Esophagus (tissue), 2 donors: ENCODE results near the gene SND1. TPM values are rescaled to one million over a fixed set of nuclear protein-coding genes. Genes with fewer than 3 reads are reported as not detected.

Experiments
- H3K27ac ChIP-seq, 2 donors: one replicate each; pipeline ENCODE4 v1.5.1; 2013; ENCODE audit warnings: low read depth in 2 of 2, mild to moderate bottlenecking in 2 of 2, inconsistent platforms in 1 of 2, low read length in 1 of 2, moderate library complexity in 1 of 2
- H3K27me3 ChIP-seq, 2 donors: one replicate each; pipeline ENCODE4 v1.6.1; 2013; ENCODE audit warnings: low read length in 2 of 2, control low read depth in 1 of 2, mild to moderate bottlenecking in 1 of 2; ENCODE audit not compliant: insufficient read depth in 2 of 2, control insufficient read depth in 1 of 2
- H3K36me3 ChIP-seq, 2 donors: one replicate each; pipeline ENCODE4 v1.6.1; 2013; ENCODE audit warnings: low read length in 1 of 2; ENCODE audit not compliant: control insufficient read depth in 2 of 2, insufficient read depth in 2 of 2
- H3K4me1 ChIP-seq, 2 donors: one replicate each; pipeline ENCODE4 v1.6.1; 2013; ENCODE audit warnings: low read length in 1 of 2; ENCODE audit not compliant: control insufficient read depth in 2 of 2, insufficient read depth in 2 of 2
- H3K4me3 ChIP-seq, 2 donors: one replicate each; pipeline ENCODE4 v1.5.1; 2013; ENCODE audit warnings: low read length in 2 of 2, mild to moderate bottlenecking in 2 of 2, low read depth in 1 of 2, moderate library complexity in 1 of 2
- H3K9me3 ChIP-seq, 2 donors: one replicate each; pipeline ENCODE4 v1.6.1; 2013; ENCODE audit warnings: mild to moderate bottlenecking in 2 of 2, low read depth in 1 of 2, low read length in 1 of 2, moderate library complexity in 1 of 2; ENCODE audit not compliant: control insufficient read depth in 2 of 2, insufficient read depth in 1 of 2
- WGBS, 2 donors: extraction: QIAGEN DNeasy Blood & Tissue Kit; methylation state at CpG; one replicate each; pipeline ENCODE4 v1.1.7; 2013; 5-methylcytosine and 5-hydroxymethylcytosine counted together
- polyA plus RNA-seq, 2 donors: library from polyadenylated mRNA; stranded (reverse); fragments of 200-250 nt; gene quantifications; one replicate each; pipeline ENCODE4 v1.2.3, GENCODE V29; 2013
- donor health status: healthy with polysubstance abuse.
- donor health status: Bipolar disorder and iron deficiency.

SND1 gene
- polyA plus RNA-seq, 2 donors, result 23.1 to 44.4 TPM

DNA sequence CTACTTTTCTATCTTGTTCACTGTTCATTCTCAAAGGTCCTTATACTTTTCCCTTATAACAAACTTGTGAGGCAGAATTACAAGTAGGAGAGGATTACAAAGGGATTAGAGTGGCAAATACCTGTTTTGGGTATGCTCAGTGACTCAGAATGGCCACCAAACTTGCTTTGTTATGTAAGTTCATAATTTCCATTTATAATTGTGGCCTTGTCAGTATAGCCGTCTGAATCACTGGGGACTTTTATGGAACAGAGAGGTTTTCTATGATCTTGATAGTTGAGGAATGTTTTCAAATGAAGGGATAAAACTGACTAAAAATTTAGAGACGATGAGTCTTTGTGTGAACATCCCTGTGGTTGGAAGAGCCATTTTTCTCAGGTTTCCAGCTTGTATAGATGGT is 116.2 kb downstream of the SND1 start:
- 64 to 75% methylated on average over 2 of the region's 2 CpGs for WGBS, 2 donors
- Histone ChIP-seq H3K36me3 (no peaks in the 10 kb centered on the region), H3K4me3 (no peak overlapping the region), H3K4me1 (no peaks in the 10 kb centered on the region), H3K9me3 (no peaks in the 10 kb centered on the region), H3K27ac (no peak overlapping the region), H3K27me3 (no peaks in the 10 kb centered on the region)

GRCh38 chr7:127769137-127769536 is 117.1 kb downstream of the SND1 start:
- Histone ChIP-seq H3K4me3 (no peak overlapping the region), H3K9me3 (no peaks in the 10 kb centered on the region), H3K27me3 (no peaks in the 10 kb centered on the region), H3K36me3 (no peaks in the 10 kb centered on the region), H3K27ac (no peak overlapping the region), H3K4me1 (no peaks in the 10 kb centered on the region)
- whole genome bisulfite sequencing, 2 donors, result 88 to 93% methylated on average over 4 of the region's 4 CpGs

DNA sequence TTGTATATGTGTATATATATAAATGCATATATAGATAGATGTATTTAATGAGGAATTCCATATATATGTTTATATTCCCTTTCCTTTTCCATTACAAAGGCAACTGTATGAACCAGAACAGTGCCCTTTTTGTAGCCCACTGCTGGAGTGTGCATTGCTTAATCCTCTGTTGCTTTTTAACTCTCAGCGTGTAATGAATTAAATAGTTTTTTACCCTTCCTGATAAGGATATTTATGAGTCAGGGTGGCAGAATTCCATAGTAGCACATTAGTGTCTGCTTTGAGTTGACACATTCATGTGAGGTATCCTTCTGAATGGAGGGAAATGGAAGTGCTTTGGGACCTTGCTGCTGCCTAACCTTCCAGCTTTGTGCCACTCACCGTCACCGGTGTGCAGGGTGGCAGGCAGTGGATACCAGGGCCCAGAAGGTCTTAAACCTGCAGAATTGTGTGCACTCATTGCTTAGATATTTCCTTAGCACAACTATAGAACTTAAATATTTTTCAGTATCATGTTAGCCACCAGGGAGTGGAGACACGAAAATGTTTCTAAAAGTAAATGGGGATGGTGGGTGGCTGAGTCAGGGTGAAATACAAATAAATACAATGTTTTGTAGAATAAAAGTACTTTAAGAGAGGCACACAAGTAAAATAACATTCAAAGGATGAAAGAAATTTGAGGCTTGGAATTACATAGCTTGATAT is 117.9 kb downstream of the SND1 start:
- Histone ChIP-seq H3K9me3 (no peaks in the 10 kb centered on the region), H3K27me3 (no peaks in the 10 kb centered on the region), H3K27ac (no peak overlapping the region), H3K36me3 (no peaks in the 10 kb centered on the region), H3K4me1 (no peaks in the 10 kb centered on the region), H3K4me3 (no peak overlapping the region)
- 81 to 88% methylated on average over 4 of the region's 4 CpGs for WGBS, 2 donors

DNA sequence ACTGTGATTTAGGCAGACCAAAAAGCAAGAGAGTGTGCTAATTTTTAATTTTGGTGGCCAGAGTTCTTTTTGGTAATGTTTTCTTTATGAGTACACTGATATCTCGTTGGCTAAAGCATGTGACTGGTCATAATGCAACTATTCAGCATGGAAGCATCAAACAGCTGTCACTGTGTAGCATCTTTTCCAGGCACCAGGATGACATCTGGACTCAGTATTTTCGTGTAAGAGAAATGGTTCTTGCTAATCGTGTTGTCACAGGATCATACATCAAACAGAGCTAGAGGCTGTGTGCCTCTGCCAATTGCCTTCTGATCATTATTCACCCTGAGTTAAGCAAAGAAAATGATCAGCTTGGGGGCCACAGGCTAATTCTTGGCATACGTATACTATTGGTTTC is 118.9 kb downstream of the SND1 start:
- Histone ChIP-seq H3K27ac (no peak overlapping the region), H3K9me3 (no peaks in the 10 kb centered on the region), H3K36me3 (no peaks in the 10 kb centered on the region), H3K4me3 (no peak overlapping the region), H3K4me1 (no peaks in the 10 kb centered on the region), H3K27me3 (no peaks in the 10 kb centered on the region)
- 46 to 59% methylated on average over 4 of the region's 4 CpGs for WGBS, 2 donors

- WGBS, 2 donors, result 85 to 87% methylated on average over 5 of the region's 5 CpGs
- Histone ChIP-seq H3K27ac (no peak overlapping the region), H3K36me3 (no peaks in the 10 kb centered on the region), H3K4me1 (no peaks in the 10 kb centered on the region), H3K9me3 (no peaks in the 10 kb centered on the region), H3K4me3 (no peak overlapping the region), H3K27me3 (no peaks in the 10 kb centered on the region)
Observed at GRCh38 chr7:127771707-127772106, 119.7 kb downstream of the SND1 start.

DNA sequence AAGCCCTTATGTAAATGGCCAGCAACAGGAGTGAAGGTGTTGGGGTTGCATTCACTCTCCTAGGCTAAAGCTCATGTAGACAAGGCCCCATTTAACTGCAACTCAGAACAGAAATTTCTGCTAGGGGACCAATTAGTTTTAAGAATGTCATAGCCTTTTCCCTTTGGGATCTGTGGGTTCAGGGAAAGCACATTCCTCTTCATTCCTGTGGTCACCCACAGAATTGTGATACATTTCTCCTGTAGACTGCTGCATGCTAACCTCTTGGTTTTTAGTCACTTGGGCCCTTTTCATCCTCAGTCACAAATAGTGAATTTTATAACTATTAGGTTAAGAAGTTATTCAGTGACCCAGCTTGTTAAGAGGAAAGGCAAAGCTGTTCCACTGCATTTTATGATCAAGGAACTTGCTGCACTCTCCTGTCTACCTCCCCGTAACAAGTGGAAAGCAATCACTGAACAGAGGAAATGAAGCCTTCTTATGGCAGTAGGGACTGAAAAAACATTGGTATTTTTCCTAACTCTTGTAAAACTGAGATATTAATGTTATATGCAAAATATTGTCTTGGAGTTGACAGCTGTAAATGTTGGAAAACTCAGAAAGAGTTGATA is 124.9 kb downstream of the SND1 start:
- WGBS, 2 donors, result 97 to 100% methylated on average over 1 of the region's 1 CpG
- Histone ChIP-seq H3K27ac (no peak overlapping the region), H3K4me1 (no peaks in the 10 kb centered on the region), H3K4me3 (no peak overlapping the region), H3K36me3 (no peaks in the 10 kb centered on the region), H3K27me3 (no peaks in the 10 kb centered on the region), H3K9me3 (no peaks in the 10 kb centered on the region)

- no peak overlapping the region for H3K4me3 ChIP-seq
- H3K9me3 ChIP-seq, result no peaks in the 10 kb centered on the region
- no peaks in the 10 kb centered on the region for H3K27me3 ChIP-seq
- no peak overlapping the region for H3K27ac ChIP-seq
- 95 to 97% methylated on average over 1 of the region's 1 CpG for WGBS, 2 donors
- no peaks in the 10 kb centered on the region for H3K36me3 ChIP-seq
- H3K4me1 ChIP-seq, result no peaks in the 10 kb centered on the region
Observed at GRCh38 chr7:127780489-127780888, 128.5 kb downstream of the SND1 start.

DNA sequence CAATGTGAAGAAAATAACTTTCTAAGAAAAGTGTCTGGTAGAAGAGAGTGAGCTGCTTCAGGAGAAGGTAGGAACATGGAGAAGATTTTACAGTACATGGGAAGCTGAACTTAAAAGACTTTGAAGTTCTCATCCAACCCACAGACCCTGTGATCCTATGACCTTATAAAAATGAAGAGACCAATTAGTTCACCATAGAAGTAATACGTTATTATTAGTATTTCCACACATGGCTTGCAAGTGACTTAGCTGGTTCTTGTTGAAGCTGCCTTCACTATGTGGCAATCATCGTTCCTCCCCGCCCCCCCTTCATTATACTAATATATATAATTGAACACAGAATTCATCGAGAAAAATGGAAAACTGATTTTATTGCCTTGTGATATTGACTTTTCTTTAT is 129.1 kb downstream of the SND1 start:
- no peaks in the 10 kb centered on the region for H3K36me3 ChIP-seq
- 55 to 63% methylated on average over 4 of the region's 4 CpGs for WGBS, 2 donors
- no peak overlapping the region for H3K4me3 ChIP-seq
- no peaks in the 10 kb centered on the region for H3K27me3 ChIP-seq
- no peaks in the 10 kb centered on the region for H3K9me3 ChIP-seq
- H3K27ac ChIP-seq, result no peak overlapping the region
- H3K4me1 ChIP-seq, result no peaks in the 10 kb centered on the region

- H3K36me3 ChIP-seq, result no peaks in the 10 kb centered on the region
- no peaks in the 10 kb centered on the region for H3K27me3 ChIP-seq
- H3K4me1 ChIP-seq, result no peaks in the 10 kb centered on the region
- no peaks in the 10 kb centered on the region for H3K9me3 ChIP-seq
- no peak overlapping the region for H3K27ac ChIP-seq
- H3K4me3 ChIP-seq, result no peak overlapping the region
Observed at GRCh38 chr7:127782075-127782474, 130.1 kb downstream of the SND1 start.
